ENCODE results near the gene STAB1. TPM values are rescaled to one million over a fixed set of nuclear protein-coding genes. Genes with fewer than 3 reads are reported as not detected.

STAB1 gene
- total and polyA plus RNA-seq, 2 of the 13 experiments (the other 11 are each of a cell fraction or from before 2014, with no cell fraction given), result 0.09 to 0.34 TPM

DNA sequence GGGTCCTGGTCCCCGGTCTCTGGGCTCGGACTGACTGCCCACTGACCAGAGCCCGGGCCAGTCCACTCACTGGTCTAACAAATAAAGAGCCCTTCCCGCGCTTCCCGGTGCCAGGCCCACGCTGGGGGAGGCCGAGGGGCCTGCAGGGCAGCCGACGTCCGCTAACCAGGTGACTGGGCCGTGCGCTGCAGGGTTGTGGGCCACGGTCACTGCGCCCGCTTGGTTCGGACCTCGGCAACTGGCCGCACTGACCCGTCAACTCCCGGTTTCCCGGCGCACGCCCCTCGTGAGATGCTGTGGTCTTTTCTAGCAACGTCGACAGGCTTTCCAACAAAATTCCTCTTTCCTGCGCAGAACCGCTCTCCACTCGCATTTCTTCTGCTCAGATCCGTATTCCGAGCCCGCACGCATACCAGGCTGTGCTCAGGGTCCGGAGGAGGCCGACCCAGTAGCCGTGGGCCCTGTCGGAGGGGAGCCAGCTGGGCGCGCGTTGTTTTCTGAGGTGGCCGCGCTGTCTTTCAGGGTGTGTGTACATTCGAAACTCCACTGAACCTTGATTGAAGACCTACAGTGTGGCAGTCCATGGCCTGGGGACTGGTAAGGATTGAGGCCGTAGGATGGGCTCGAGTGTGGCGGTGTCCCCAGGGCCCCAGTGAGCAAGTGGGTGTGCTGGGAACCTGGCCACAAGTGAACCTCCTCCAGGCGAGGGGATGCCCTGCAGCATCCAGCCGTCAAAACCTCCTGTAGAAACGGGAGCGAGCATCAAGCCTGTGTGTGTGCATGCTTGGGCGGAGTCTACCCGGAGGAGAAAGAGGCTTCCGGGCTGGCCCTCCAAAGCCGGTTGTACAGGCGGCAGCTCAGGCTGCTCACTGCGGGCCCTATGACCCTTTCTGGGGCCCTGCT, 39.4 kb downstream of the STAB1 start (continued):
- TF ChIP-seq, protein P1, sequence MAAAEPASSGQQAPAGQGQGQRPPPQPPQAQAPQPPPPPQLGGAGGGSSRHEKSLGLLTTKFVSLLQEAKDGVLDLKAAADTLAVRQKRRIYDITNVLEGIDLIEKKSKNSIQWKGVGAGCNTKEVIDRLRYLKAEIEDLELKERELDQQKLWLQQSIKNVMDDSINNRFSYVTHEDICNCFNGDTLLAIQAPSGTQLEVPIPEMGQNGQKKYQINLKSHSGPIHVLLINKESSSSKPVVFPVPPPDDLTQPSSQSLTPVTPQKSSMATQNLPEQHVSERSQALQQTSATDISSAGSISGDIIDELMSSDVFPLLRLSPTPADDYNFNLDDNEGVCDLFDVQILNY (CRISPR knock-in tag; conservative IDR thresholded peaks at IDR 0.05), result no peak
- TF ChIP-seq, protein P2, sequence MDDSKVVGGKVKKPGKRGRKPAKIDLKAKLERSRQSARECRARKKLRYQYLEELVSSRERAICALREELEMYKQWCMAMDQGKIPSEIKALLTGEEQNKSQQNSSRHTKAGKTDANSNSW (CRISPR knock-in tag; IDR thresholded peaks at IDR 0.05; ENCODE audit: borderline replicate concordance), result 0 out of 2 replicates have a peak, but pooled peaks have one; percentile 69
- no peak for TF ChIP-seq SRF (IDR thresholded peaks at IDR 0.05; ENCODE audit: low read depth, low read length)
- no peak for TF ChIP-seq ZNF75D (CRISPR knock-in tag; IDR thresholded peaks at IDR 0.05; ENCODE audit: borderline replicate concordance)
- no peak for TF ChIP-seq NFRKB (IDR thresholded peaks at IDR 0.05)
- TF ChIP-seq BRCA1 (CRISPR knock-in tag; IDR thresholded peaks at IDR 0.05), result 0 out of 2 replicates have a peak, but pooled peaks have one; percentile 44
- no peak for TF ChIP-seq LRRFIP1 (CRISPR knock-in tag; conservative IDR thresholded peaks at IDR 0.05)
- TF ChIP-seq AGO2 (optimal IDR thresholded peaks at IDR 0.05; ENCODE audit: low read depth, low read length), result peak; percentile 78
- no peak for TF ChIP-seq KLF11 (CRISPR knock-in tag; IDR thresholded peaks at IDR 0.05)
- TF ChIP-seq PAF1 (CRISPR knock-in tag; IDR thresholded peaks at IDR 0.05), result no peak
- TF ChIP-seq, protein P3, sequence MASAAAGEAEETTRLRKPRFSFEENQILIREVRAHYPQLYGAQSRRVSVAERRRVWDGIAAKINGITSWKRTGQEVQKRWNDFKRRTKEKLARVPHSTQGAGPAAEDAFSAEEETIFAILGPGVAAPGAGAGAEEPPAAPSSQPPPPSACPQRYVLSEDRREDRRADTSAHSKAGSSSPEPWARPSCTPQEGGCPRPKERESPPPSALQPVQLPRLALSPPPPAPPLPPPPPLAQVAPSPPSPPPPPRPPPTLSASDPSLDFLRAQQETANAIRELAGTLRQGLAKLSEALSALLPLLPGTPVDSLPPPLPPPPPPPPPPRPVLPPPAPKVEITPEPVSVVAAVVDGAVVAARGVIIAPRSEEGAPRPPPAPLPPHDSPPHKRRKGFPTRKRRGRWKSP (CRISPR knock-in tag; IDR thresholded peaks at IDR 0.05), result peak; percentile 51; the same call in 1 of the 2 replicates
- no peak for TF ChIP-seq IRX3 (CRISPR knock-in tag; IDR thresholded peaks at IDR 0.05; ENCODE audit: borderline replicate concordance, low read depth)
- peak; percentile 80 for TF ChIP-seq SAP130 (CRISPR knock-in tag; IDR thresholded peaks at IDR 0.05; ENCODE audit: low read depth)
- TF ChIP-seq SIN3A (IDR thresholded peaks at IDR 0.05; ENCODE audit: borderline replicate concordance, low read depth, low read length), result peak; percentile 59; the same call in 1 of the 2 replicates
- TF ChIP-seq PRDM15 (CRISPR knock-in tag; IDR thresholded peaks at IDR 0.05), result 0 out of 2 replicates have a peak, but pooled peaks have one; percentile 20
- TF ChIP-seq, protein P4, sequence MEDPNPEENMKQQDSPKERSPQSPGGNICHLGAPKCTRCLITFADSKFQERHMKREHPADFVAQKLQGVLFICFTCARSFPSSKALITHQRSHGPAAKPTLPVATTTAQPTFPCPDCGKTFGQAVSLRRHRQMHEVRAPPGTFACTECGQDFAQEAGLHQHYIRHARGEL (CRISPR knock-in tag; IDR thresholded peaks at IDR 0.05), result no peak
- TF ChIP-seq ZNF816 (CRISPR knock-in tag; IDR thresholded peaks at IDR 0.05; ENCODE audit: borderline replicate concordance), result no peak
- TF ChIP-seq SRSF4 (IDR thresholded peaks at IDR 0.05; ENCODE audit: low read depth, low read length, poor library complexity, severe bottlenecking), result no peak
- TF ChIP-seq ZBTB42 (CRISPR knock-in tag; IDR thresholded peaks at IDR 0.05), result peak; percentile 83

All from HepG2 (cell line).